Hepatocyte (in vitro differentiated cells): ENCODE data around the gene PIK3CG.

Experiments
- CTCF ChIP-seq: fragments of 200-600 bp; sonication (generic); IDR thresholded peaks from 2 replicates; pipeline ENCODE4 v1.5.1; 2016; ENCODE audit warnings: antibody characterized with exemption, mild to moderate bottlenecking; ENCODE audit not compliant: poor library complexity
- EZH2 ChIP-seq: fragments of 200-600 bp; sonication (generic); IDR thresholded peaks from 2 replicates; pipeline ENCODE4 v1.6.1; 2016; ENCODE audit warnings: antibody characterized with exemption, mild to moderate bottlenecking, borderline replicate concordance

- no peak for TF ChIP-seq CTCF
- TF ChIP-seq EZH2, result no peak
These were observed 6.2 kb upstream of the PIK3CG start for GRCh38 chr7:106858618-106859532.
